HepG2 (cell line): ENCODE data around the gene PRDX5. TPM values are rescaled to one million over a fixed set of nuclear protein-coding genes. Genes with fewer than 3 reads are reported as not detected.

Experiments
- CBX5 ChIP-seq: sonication (generic); formaldehyde crosslinking; IDR thresholded peaks from 2 replicates; pipeline ENCODE4 v1.4.0; 2020; ENCODE audit warnings: missing genetic modification reagents, borderline replicate concordance
- FOXO4 ChIP-seq: sonication (generic); formaldehyde crosslinking; conservative IDR thresholded peaks from 2 replicates; pipeline ENCODE4 v1.8.1; 2023; ENCODE audit warnings: missing genetic modification reagents
- HNF4G ChIP-seq, 2 experiments: sonication (generic) in 1 of 2; formaldehyde crosslinking in 1 of 2; IDR thresholded peaks; 2 replicates each; pipeline versions ENCODE4 v1.4.0 to v1.6.1; 2011 to 2020; ENCODE audit warnings: borderline replicate concordance in 2 of 2, low read depth in 2 of 2, mild to moderate bottlenecking in 2 of 2, low read length in 1 of 2, missing genetic modification reagents in 1 of 2, moderate library complexity in 1 of 2
- PBX2 ChIP-seq: IDR thresholded peaks from 2 replicates; pipeline ENCODE4 v1.6.1; 2016; ENCODE audit warnings: control low read depth
- PLRG1 ChIP-seq: fragments of 450-650 bp; conservative IDR thresholded peaks from 2 replicates; pipeline ENCODE4 v1.6.1; 2016
- TBX3 ChIP-seq: fragments of 450-650 bp; IDR thresholded peaks from 2 replicates; pipeline ENCODE4 v1.6.1; 2017; ENCODE audit warnings: antibody characterized with exemption, mild to moderate bottlenecking, inconsistent platforms, borderline replicate concordance
- ZBTB33 ChIP-seq: sonication (generic); formaldehyde crosslinking; IDR thresholded peaks from 2 replicates; pipeline ENCODE4 v1.4.0; 2020; ENCODE audit warnings: missing genetic modification reagents
- ZBTB43 ChIP-seq: sonication (generic); formaldehyde crosslinking; conservative IDR thresholded peaks from 2 replicates; pipeline ENCODE4 v1.4.0; 2020; ENCODE audit warnings: missing genetic modification reagents
- ZBTB49 ChIP-seq: sonication (generic); formaldehyde crosslinking; IDR thresholded peaks from 2 replicates; pipeline ENCODE4 v1.4.0; 2020; ENCODE audit warnings: missing genetic modification reagents, borderline replicate concordance
- ZNF570 ChIP-seq: sonication (generic); formaldehyde crosslinking; IDR thresholded peaks from 2 replicates; pipeline ENCODE4 v1.4.0; 2020; ENCODE audit warnings: mild to moderate bottlenecking, missing genetic modification reagents, borderline replicate concordance
- ZNF616 ChIP-seq: sonication (generic); formaldehyde crosslinking; IDR thresholded peaks from 2 replicates; pipeline ENCODE4 v1.5.0; 2020; ENCODE audit warnings: low read depth, mild to moderate bottlenecking, missing genetic modification reagents
- ZNF687 ChIP-seq: sonication (generic); formaldehyde crosslinking; IDR thresholded peaks from 2 replicates; pipeline ENCODE4 v1.5.1; 2020; ENCODE audit warnings: mild to moderate bottlenecking, missing genetic modification reagents, moderate library complexity
- polyA plus RNA-seq, 8 experiments: library from polyadenylated mRNA; depleted of rRNA in 3 of 8; stranded (reverse) in 7 of 8; unstranded in 1 of 8; fragments of >200 nt; fragmentation: Illumina TruSeq in 4 of 8; extraction: Trizol in 4 of 8; gene quantifications; 2 replicates each; pipeline versions ENCODE4 v1.2.1 to v1.2.3, GENCODE V29; 2011 to 2016; ENCODE audit warnings: low read depth in 4 of 8, missing spikeins in 1 of 8, mixed read lengths in 1 of 8; ENCODE audit not compliant: insufficient read depth in 1 of 8
- total RNA-seq, 5 experiments: library from RNA; depleted of rRNA; stranded (reverse); fragments of >200 nt; fragmentation: Illumina TruSeq; extraction: Trizol; gene quantifications; 2 replicates each; pipeline ENCODE4 v1.2.3, GENCODE V29; 2016; ENCODE audit warnings: low read depth in 1 of 5

The PRDX5 gene
- total and polyA plus RNA-seq, 2 of the 13 experiments (the other 11 are each of a cell fraction or from before 2014, with no cell fraction given) = 215 to 311 TPM

GRCh38 chr11:64284962-64285884 lies 32.7 kb upstream of the PRDX5 start, which contains the start of gene GPR137 (continued):
- TF ChIP-seq HNF4G (IDR thresholded peaks at IDR 0.05; ENCODE audit: borderline replicate concordance, low read depth, low read length) (no peak), HNF4G (CRISPR knock-in tag; IDR thresholded peaks at IDR 0.05; ENCODE audit: borderline replicate concordance, low read depth) (no peak), ZNF687 (CRISPR knock-in tag) (peak; percentile 24; the same call in 1 of the 2 replicates), ZBTB33 (no peak), ZBTB43 (CRISPR knock-in tag) (0 out of 2 replicates have a peak, but pooled peaks have one; percentile 2), PBX2 (CRISPR knock-in tag) (no peak), PLRG1 (no peak), ZNF570 (CRISPR knock-in tag) (no peak), FOXO4 (CRISPR knock-in tag) (no peak), ZBTB49 (CRISPR knock-in tag) (no peak), TBX3 (no peak), CBX5 (CRISPR knock-in tag) (no peak), ZNF616 (CRISPR knock-in tag) (no peak)
